HEK293 (cell line): Measurements from ENCODE around the gene PREX1.

ENCODE experiments used
- CTCF ChIP-seq: fragments of 450-650 bp; formaldehyde crosslinking; IDR thresholded peaks from 2 replicates; pipeline ENCODE4 v1.5.1; 2016; ENCODE audit warnings: missing biosample characterization, missing genetic modification characterization
- TRIM28 ChIP-seq: IDR thresholded peaks from 2 replicates; pipeline ENCODE4 v1.6.1; 2011; ENCODE audit warnings: low read length, control low read depth, borderline replicate concordance
- YY1 ChIP-seq: fragments of 450-650 bp; formaldehyde crosslinking; IDR thresholded peaks from 2 replicates; pipeline ENCODE4 v1.5.1; 2018; ENCODE audit warnings: missing biosample characterization, missing genetic modification characterization
- ZBTB7A ChIP-seq: fragments of 450-650 bp; formaldehyde crosslinking; IDR thresholded peaks from 2 replicates; pipeline ENCODE4 v1.5.1; 2016; ENCODE audit warnings: low read depth, missing biosample characterization, missing genetic modification characterization
- ZBTB8A ChIP-seq: fragments of 450-650 bp; formaldehyde crosslinking; IDR thresholded peaks from 2 replicates; pipeline ENCODE4 v1.5.1; 2016; ENCODE audit warnings: missing biosample characterization, missing genetic modification characterization
- ZFP69B ChIP-seq: fragments of 450-650 bp; formaldehyde crosslinking; IDR thresholded peaks from 2 replicates; pipeline ENCODE4 v1.5.1; 2016; ENCODE audit warnings: missing biosample characterization, missing genetic modification characterization
- ZNF112 ChIP-seq: fragments of 450-650 bp; formaldehyde crosslinking; IDR thresholded peaks from 2 replicates; pipeline ENCODE4 v1.5.0; 2017; ENCODE audit warnings: missing biosample characterization, missing genetic modification characterization
- ZNF266 ChIP-seq: fragments of 450-650 bp; formaldehyde crosslinking; IDR thresholded peaks from 2 replicates; pipeline ENCODE4 v1.5.1; 2016; ENCODE audit warnings: missing biosample characterization, missing genetic modification characterization, low read depth
- ZNF654 ChIP-seq: fragments of 450-650 bp; formaldehyde crosslinking; IDR thresholded peaks from 2 replicates; pipeline ENCODE4 v1.5.1; 2016; ENCODE audit warnings: low read depth, missing biosample characterization, missing genetic modification characterization
- ZNF704 ChIP-seq: fragments of 450-650 bp; formaldehyde crosslinking; IDR thresholded peaks from 2 replicates; pipeline ENCODE4 v1.5.1; 2016; ENCODE audit warnings: missing biosample characterization, missing genetic modification characterization
- ZNF768 ChIP-seq: fragments of 450-650 bp; formaldehyde crosslinking; IDR thresholded peaks from 2 replicates; pipeline ENCODE4 v1.5.1; 2018; ENCODE audit warnings: missing biosample characterization, mild to moderate bottlenecking, missing genetic modification characterization

GRCh38 chr20:48809673-48810072 lies 18.1 kb downstream of the PREX1 start:
- TF ChIP-seq ZNF112 (tag by site-specific recombination): no peak
- TF ChIP-seq ZFP69B (tag by site-specific recombination): no peak
- TF ChIP-seq CTCF: no peak
- no peak for TF ChIP-seq YY1
- TF ChIP-seq ZBTB8A (tag by site-specific recombination): no peak
- no peak for TF ChIP-seq ZNF704
- TF ChIP-seq TRIM28: no peak
- TF ChIP-seq ZBTB7A (tag by site-specific recombination): no peak
- no peak for TF ChIP-seq ZNF768
- TF ChIP-seq ZNF266 (tag by site-specific recombination): no peak
- TF ChIP-seq ZNF654 (tag by site-specific recombination): no peak
